Endothelial cell of umbilical vein (primary cell): Measurements from ENCODE around the gene TXNDC12.

Experiments
- CTCF ChIP-seq, 2 donors: IDR thresholded peaks; 1 replicate in 1 of 2; 2 replicates in 1 of 2; pipeline ENCODE4 v1.5.1; 2011; ENCODE audit warnings: low read length in 2 of 2, mild to moderate bottlenecking in 2 of 2, moderate library complexity in 2 of 2, control low read depth in 1 of 2, inconsistent platforms in 1 of 2, low read depth in 1 of 2; ENCODE audit not compliant: insufficient read depth in 1 of 2; ENCODE audit errors: extremely low read depth in 1 of 2
- POLR2AphosphoS5 ChIP-seq: IDR thresholded peaks from 2 replicates; pipeline ENCODE4 v1.6.1; 2012; ENCODE audit warnings: low read depth, mild to moderate bottlenecking, control low read depth, low read length, moderate library complexity; ENCODE audit not compliant: insufficient read depth

DNA sequence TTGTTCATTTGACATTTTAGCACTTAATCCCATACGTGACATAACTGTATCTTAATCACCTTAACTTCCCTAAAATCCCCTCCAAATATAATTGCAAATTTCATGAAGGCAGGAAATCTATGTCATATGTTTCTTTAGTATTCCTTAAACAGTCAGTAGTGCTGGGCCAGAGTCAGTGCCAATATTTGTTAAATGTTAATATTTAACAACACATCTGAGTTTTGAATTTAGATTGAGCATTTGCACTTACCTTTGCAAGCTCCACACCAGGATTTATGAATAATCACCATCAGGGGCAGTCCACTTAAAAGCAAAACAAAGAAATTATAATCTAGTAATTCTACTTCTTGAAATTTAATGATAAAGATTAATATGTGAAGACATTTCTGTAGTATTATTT is 26.7 kb downstream of the TXNDC12 start:
- TF ChIP-seq CTCF (IDR thresholded peaks at IDR 0.05; ENCODE audit: extremely low read depth in 1 of 2, insufficient read depth in 1 of 2, low read depth in 1 of 2, low read length in 2 of 2) (no peak), POLR2AphosphoS5 (no peak)
